Measurements from ENCODE around the gene LRRIQ1. TPM values are rescaled to one million over a fixed set of nuclear protein-coding genes. Genes with fewer than 3 reads are reported as not detected.
A peak's percentile ranks its signal among the peaks of the same experiment; 100 is the strongest.

Gene LRRIQ1
- total RNA-seq, 1 experiment from 2014 or later: 3.4 TPM

DNA sequence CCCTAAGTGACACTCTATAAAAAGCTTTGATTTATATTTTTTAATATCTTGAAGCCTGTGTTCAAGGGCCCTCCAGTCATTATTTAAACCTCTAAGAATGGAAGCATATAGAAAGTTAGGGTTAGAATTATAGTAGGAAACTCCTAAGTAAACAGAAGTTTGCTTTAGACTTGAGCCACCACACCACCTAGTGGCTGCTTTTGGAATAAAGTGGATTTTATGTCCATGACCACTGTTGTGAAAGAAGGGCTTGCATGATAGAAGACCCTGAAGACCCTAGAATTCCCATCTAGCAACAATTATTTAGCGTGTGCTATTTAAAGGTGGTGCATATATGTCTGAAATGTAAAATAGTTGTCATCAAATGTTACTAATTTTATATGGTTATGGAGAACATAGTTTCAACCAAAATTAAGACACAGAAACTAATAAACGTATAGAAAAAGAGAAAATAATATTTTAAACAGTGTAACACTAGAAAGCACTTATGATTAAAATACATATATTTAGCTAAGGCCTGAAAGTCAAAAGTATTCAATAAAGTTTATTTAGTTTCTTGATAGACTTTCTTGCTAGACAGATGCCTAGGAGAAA lies 21.3 kb downstream of the LRRIQ1 start:
- H3K4me1 ChIP-seq (ENCODE audit: insufficient read depth, low read length, poor library complexity, severe bottlenecking): no peaks in the 10 kb centered on the region
- TF ChIP-seq, protein P1, sequence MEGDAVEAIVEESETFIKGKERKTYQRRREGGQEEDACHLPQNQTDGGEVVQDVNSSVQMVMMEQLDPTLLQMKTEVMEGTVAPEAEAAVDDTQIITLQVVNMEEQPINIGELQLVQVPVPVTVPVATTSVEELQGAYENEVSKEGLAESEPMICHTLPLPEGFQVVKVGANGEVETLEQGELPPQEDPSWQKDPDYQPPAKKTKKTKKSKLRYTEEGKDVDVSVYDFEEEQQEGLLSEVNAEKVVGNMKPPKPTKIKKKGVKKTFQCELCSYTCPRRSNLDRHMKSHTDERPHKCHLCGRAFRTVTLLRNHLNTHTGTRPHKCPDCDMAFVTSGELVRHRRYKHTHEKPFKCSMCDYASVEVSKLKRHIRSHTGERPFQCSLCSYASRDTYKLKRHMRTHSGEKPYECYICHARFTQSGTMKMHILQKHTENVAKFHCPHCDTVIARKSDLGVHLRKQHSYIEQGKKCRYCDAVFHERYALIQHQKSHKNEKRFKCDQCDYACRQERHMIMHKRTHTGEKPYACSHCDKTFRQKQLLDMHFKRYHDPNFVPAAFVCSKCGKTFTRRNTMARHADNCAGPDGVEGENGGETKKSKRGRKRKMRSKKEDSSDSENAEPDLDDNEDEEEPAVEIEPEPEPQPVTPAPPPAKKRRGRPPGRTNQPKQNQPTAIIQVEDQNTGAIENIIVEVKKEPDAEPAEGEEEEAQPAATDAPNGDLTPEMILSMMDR (conservative IDR thresholded peaks at IDR 0.05; ENCODE audit: low read depth, low read length): peak; percentile 83
- no peak for TF ChIP-seq EZH2 (IDR thresholded peaks at IDR 0.05; ENCODE audit: borderline replicate concordance, low read depth, low read length, poor library complexity, severe bottlenecking)
- no peaks in the 10 kb centered on the region for H3K27me3 ChIP-seq (replicated peaks; ENCODE audit: insufficient read depth, low read depth, low read length, poor library complexity)
- no TSS peak for BruUV-seq (replicated peaks)
- intact Hi-C loops (cut with micrococcal nuclease; ENCODE audit: unreplicated experiment): no loop called here
- no peak overlapping the region for H3K27ac ChIP-seq (ENCODE audit: low read depth, low read length, poor library complexity, severe bottlenecking)
- no peaks in the 10 kb centered on the region for H3K36me3 ChIP-seq (ENCODE audit: insufficient read depth, low read length, poor library complexity, severe bottlenecking)
- ChIA-PET POLR2A (ENCODE audit: low non-redundant PET) (no interaction called here), CTCF (no interaction called here)
- DNase-seq (ENCODE audit: low spot score): peak; percentile 66
- H3K9me3 ChIP-seq (ENCODE audit: low read depth, low read length, poor library complexity, severe bottlenecking): no peaks in the 10 kb centered on the region
- no peak overlapping the region for H3K4me3 ChIP-seq (ENCODE audit: low read depth, low read length, poor library complexity, severe bottlenecking)

DNA sequence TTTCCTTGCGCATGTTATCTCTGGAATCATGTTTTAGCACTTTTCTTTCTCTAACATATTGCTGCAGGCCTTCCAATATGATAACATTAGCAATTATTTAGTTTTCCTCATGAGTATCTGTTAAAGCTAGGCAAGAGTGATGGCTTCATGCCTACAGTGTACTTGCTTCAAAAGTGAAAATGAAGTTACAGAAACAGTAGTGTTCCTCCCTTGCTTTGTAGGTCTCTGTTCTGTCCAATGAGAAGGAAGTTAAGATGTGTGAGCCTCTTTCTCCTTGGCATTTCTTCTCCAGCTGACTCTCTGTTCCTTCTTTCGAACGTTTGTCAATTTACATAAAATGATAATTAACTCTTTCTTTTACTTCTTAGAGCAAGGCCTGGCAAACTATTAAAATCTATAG lies 22.2 kb downstream of the LRRIQ1 start:
- H3K36me3 ChIP-seq (ENCODE audit: insufficient read depth, low read length, poor library complexity, severe bottlenecking): no peaks in the 10 kb centered on the region
- H3K4me1 ChIP-seq (ENCODE audit: insufficient read depth, low read length, poor library complexity, severe bottlenecking): no peaks in the 10 kb centered on the region
- ChIA-PET CTCF (interaction anchor here (0.9 kb wide), 1 partner anchor 366 kb away, joined by 3 read pairs; no protein-coding TSS in a partner anchor), POLR2A (ENCODE audit: low non-redundant PET) (no interaction called here)
- no peaks in the 10 kb centered on the region for H3K9me3 ChIP-seq (ENCODE audit: low read depth, low read length, poor library complexity, severe bottlenecking)
- BruUV-seq (replicated peaks): no TSS peak
- DNase-seq (ENCODE audit: low spot score): no peak
- no peak overlapping the region for H3K4me3 ChIP-seq (ENCODE audit: low read depth, low read length, poor library complexity, severe bottlenecking)
- no peak for TF ChIP-seq EZH2 (IDR thresholded peaks at IDR 0.05; ENCODE audit: borderline replicate concordance, low read depth, low read length, poor library complexity, severe bottlenecking)
- TF ChIP-seq, protein P1 (conservative IDR thresholded peaks at IDR 0.05; ENCODE audit: low read depth, low read length): no peak
- H3K27ac ChIP-seq (ENCODE audit: low read depth, low read length, poor library complexity, severe bottlenecking): no peak overlapping the region
- H3K27me3 ChIP-seq (replicated peaks; ENCODE audit: insufficient read depth, low read depth, low read length, poor library complexity): no peaks in the 10 kb centered on the region
- intact Hi-C loops (cut with micrococcal nuclease; ENCODE audit: unreplicated experiment): no loop called here

DNA sequence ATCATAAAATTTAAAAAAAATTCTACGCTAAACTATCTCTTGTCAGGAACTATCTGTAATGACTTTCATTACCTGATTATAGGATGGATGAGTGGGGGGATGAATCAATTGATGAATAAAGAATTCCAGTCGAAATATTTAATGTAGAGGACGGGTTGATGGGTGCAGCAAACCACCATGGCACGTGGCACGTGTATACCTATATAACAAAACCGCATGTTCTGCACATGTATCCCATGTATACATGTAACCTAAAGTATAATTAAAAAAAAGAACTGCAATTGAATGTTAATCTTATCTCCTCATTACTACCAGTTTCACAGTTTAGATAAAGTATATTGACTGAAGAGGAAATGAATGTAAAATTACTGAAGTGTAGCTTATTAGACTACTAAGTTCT lies 23.4 kb downstream of the LRRIQ1 start:
- Histone ChIP-seq H3K36me3 (ENCODE audit: insufficient read depth, low read length, poor library complexity, severe bottlenecking) (no peaks in the 10 kb centered on the region), H3K27me3 (replicated peaks; ENCODE audit: insufficient read depth, low read depth, low read length, poor library complexity) (no peaks in the 10 kb centered on the region), H3K9me3 (ENCODE audit: low read depth, low read length, poor library complexity, severe bottlenecking) (no peaks in the 10 kb centered on the region), H3K27ac (ENCODE audit: low read depth, low read length, poor library complexity, severe bottlenecking) (no peak overlapping the region), H3K4me1 (ENCODE audit: insufficient read depth, low read length, poor library complexity, severe bottlenecking) (no peaks in the 10 kb centered on the region), H3K4me3 (ENCODE audit: low read depth, low read length, poor library complexity, severe bottlenecking) (no peak overlapping the region)
- intact Hi-C loops (cut with micrococcal nuclease; ENCODE audit: unreplicated experiment): no loop called here
- TF ChIP-seq EZH2 (IDR thresholded peaks at IDR 0.05; ENCODE audit: borderline replicate concordance, low read depth, low read length, poor library complexity, severe bottlenecking): no peak
- TF ChIP-seq, protein P1 (conservative IDR thresholded peaks at IDR 0.05; ENCODE audit: low read depth, low read length): no peak
- ChIA-PET POLR2A (ENCODE audit: low non-redundant PET) (no interaction called here), CTCF (no interaction called here)
- no TSS peak for BruUV-seq (replicated peaks)
- no peak for DNase-seq (ENCODE audit: low spot score)
